A673 (cell line): ENCODE results near the gene EIF1. TPM values are rescaled to one million over a fixed set of nuclear protein-coding genes. Genes with fewer than 3 reads are reported as not detected.

ENCODE experiments used
- BruUV-seq: library from RNA; stranded (reverse); fragments of 400-500 nt; replicated peaks from 2 replicates; lab custom pipeline; 2021; lab: Mats Ljungman, UMichigan
- CTCF ChIA-PET: fragments of 300-600 bp; sonication (Branson Sonifier 250); formaldehyde crosslinking; loops from one replicate; lab custom pipeline; 2022; ENCODE audit warnings: antibody characterized with exemption; lab: Charles Lee
- POLR2A ChIA-PET: fragments of 300-600 bp; sonication (Branson Sonifier 250); formaldehyde crosslinking; loops from one replicate; lab custom pipeline; 2022; ENCODE audit warnings: antibody characterized with exemption; ENCODE audit not compliant: low non-redundant PET; lab: Charles Lee
- DNase-seq: peaks from one replicate; pipeline ENCODE4 v3.0.0-alpha.2; 2015; ENCODE audit warnings: low spot score
- H3K27ac ChIP-seq: fragments of 200-600 bp; sonication (generic); 2 replicates; pipeline ENCODE4 v1.5.1; 2016; ENCODE audit warnings: mixed run types, low read depth, mild to moderate bottlenecking, mixed read lengths, antibody characterized with exemption, low read length; ENCODE audit not compliant: poor library complexity, severe bottlenecking
- H3K27me3 ChIP-seq: fragments of 200-600 bp; sonication (generic); replicated peaks from 2 replicates; pipeline ENCODE4 v1.6.1; 2017; ENCODE audit warnings: mixed run types, low read depth, mild to moderate bottlenecking, mixed read lengths, antibody characterized with exemption, low read length; ENCODE audit not compliant: insufficient read depth, poor library complexity
- H3K36me3 ChIP-seq: fragments of 200-600 bp; sonication (generic); 2 replicates; pipeline ENCODE4 v1.6.1; 2016; ENCODE audit warnings: mixed run types, mild to moderate bottlenecking, mixed read lengths, antibody characterized with exemption, low read length; ENCODE audit not compliant: insufficient read depth, poor library complexity, severe bottlenecking
- H3K4me1 ChIP-seq: fragments of 200-600 bp; sonication (generic); 2 replicates; pipeline ENCODE4 v1.6.1; 2017; ENCODE audit warnings: mixed run types, mild to moderate bottlenecking, mixed read lengths, antibody characterized with exemption, low read length; ENCODE audit not compliant: insufficient read depth, poor library complexity, severe bottlenecking
- H3K4me3 ChIP-seq: fragments of 200-600 bp; sonication (generic); 2 replicates; pipeline ENCODE4 v1.5.1; 2016; ENCODE audit warnings: low read depth, mixed run types, mild to moderate bottlenecking, mixed read lengths, low read length; ENCODE audit not compliant: poor library complexity, severe bottlenecking
- H3K9me3 ChIP-seq: fragments of 200-600 bp; sonication (generic); 2 replicates; pipeline ENCODE4 v1.6.1; 2016; ENCODE audit warnings: mixed run types, low read depth, mild to moderate bottlenecking, mixed read lengths, antibody characterized with exemption, low read length; ENCODE audit not compliant: poor library complexity, severe bottlenecking
- CTCF ChIP-seq: fragments of 300-800, 200-600 bp; sonication (generic); conservative IDR thresholded peaks from 2 replicates; pipeline ENCODE4 v1.5.1; 2017; ENCODE audit warnings: low read depth, mild to moderate bottlenecking, antibody characterized with exemption, low read length, moderate library complexity, mixed read lengths
- EZH2 ChIP-seq: fragments of 200-600 bp; sonication (generic); IDR thresholded peaks from 2 replicates; pipeline ENCODE4 v1.6.1; 2017; ENCODE audit warnings: borderline replicate concordance, low read depth, mild to moderate bottlenecking, mixed read lengths, antibody characterized with exemption, low read length; ENCODE audit not compliant: poor library complexity, severe bottlenecking
- intact Hi-C: fragments of 100-400 bp; cut with micrococcal nuclease; formaldehyde crosslinking; loops from one replicate; pipeline ENCODE4 v1.10.0; 2022; ENCODE audit not compliant: unreplicated experiment
- total RNA-seq: library from RNA; stranded (reverse); gene quantifications from 2 replicates; pipeline ENCODE4 v1.2.3, GENCODE V29; 2021

Gene EIF1
- total RNA-seq, 1 experiment from 2014 or later: 524 TPM

DNA sequence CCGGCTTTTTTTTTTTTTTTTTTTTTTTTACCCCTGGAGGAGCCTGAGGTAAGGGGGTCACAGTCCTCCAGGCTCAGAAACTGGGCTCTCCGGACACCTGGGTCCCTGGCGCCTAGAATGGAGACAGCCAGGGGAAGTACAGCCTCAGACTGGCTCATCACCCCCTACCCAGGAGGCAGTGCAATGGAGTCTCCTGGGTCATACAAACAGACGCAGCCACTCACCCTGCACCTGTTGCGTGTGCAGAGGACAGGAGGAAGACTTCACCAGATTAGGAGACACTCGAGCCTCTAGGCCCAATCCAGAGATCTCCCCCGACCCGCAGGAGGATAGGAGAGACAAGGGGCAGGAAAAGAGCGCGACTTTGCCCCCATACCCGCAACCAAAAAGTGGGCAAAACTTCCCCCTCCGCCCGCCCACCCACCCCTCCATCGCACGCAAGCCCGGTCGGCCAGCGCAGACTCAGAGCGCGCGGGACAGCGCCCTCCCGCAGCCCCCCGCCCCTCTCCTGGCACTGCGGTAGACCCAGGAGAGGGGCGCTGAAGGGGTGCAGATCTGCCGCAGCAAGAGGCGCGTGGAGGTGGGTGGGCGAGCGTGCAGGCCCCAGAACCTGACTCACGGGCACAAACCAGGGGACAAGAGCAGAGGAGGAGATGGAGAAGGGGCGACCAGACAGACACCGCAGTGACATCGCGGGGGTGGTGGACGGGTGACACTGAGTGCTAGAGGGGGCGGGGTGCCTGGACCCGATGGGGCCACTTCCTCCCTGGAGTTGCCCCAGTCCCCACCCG lies 44.9 kb downstream of the EIF1 start:
- ChIA-PET CTCF (no interaction called here), POLR2A (interaction anchor here (0.7 kb wide), 1 partner anchor 44 kb away, joined by 8 read pairs; no protein-coding TSS in a partner anchor)
- no peaks in the 10 kb centered on the region for H3K36me3 ChIP-seq
- H3K27ac ChIP-seq: no peak overlapping the region
- TF ChIP-seq CTCF (no peak), EZH2 (no peak)
- H3K27me3 ChIP-seq: peaks cover 26% of the 10 kb centered on the region
- H3K9me3 ChIP-seq: no peaks in the 10 kb centered on the region
- peak overlapping the region; percentile 39 for H3K4me3 ChIP-seq
- no peaks in the 10 kb centered on the region for H3K4me1 ChIP-seq
- DNase-seq: no peak
- intact Hi-C loops: loop anchor here (10.0 kb wide), 1 partner anchor 151 kb away; no protein-coding TSS in a partner anchor
- BruUV-seq: no TSS peak

- POLR2A ChIA-PET: no interaction called here
- H3K9me3 ChIP-seq: no peaks in the 10 kb centered on the region
- CTCF ChIA-PET: no interaction called here
- BruUV-seq: no TSS peak
- H3K27me3 ChIP-seq: peaks cover 26% of the 10 kb centered on the region
- no peak within 1 kb of the TSS for H3K27ac ChIP-seq
- intact Hi-C loops: loop anchor here (10.0 kb wide), 1 partner anchor 150 kb away; no protein-coding TSS in a partner anchor
- H3K4me3 ChIP-seq: peak within 1 kb of the TSS; percentile 39
- no peaks in the 10 kb centered on the region for H3K4me1 ChIP-seq
- DNase-seq: peak; percentile 9
- H3K36me3 ChIP-seq: no peaks in the 10 kb centered on the region
- TF ChIP-seq CTCF (no peak), EZH2 (peak; percentile 66)
These were observed 45.7 kb downstream of the EIF1 start, which contains the start of gene HAP1 for GRCh38 chr17:41734139-41734948. Gene HAP1, minus strand, starts transcription at chr17:41734643. Its CDS starts 9 bp downstream, at chr17:41734634.

DNA sequence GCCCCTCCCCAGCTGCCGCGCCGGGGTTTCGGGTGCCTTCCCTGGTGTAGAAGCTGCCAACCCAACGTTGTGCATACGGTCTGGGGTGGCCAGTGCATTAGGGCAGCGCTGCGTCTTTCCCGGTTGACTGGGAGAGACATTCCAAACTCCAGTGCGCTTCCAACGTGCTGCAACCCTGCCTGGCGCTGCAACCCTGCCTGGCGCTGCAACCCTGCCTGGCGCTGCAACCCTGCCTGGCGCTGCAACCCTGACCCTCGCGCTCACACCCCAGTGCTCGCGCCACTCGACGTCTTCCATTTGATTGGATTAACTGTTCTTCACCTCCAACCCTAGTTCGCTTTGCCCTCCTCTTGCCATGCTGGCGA lies 46.2 kb downstream of the EIF1 start:
- intact Hi-C loops: loop anchor here (10.0 kb wide), 1 partner anchor 150 kb away; no protein-coding TSS in a partner anchor
- POLR2A ChIA-PET: no interaction called here
- peak overlapping the region; percentile 39 for H3K4me3 ChIP-seq

More for the DNA sequence above, 46.2 kb downstream of the EIF1 start:
- CTCF ChIA-PET: no interaction called here
- H3K36me3 ChIP-seq: no peaks in the 10 kb centered on the region
- H3K9me3 ChIP-seq: no peaks in the 10 kb centered on the region
- TF ChIP-seq CTCF (no peak), EZH2 (no peak)
- no peak for DNase-seq
- BruUV-seq: no TSS peak
- H3K27me3 ChIP-seq: peaks cover 26% of the 10 kb centered on the region
- no peak overlapping the region for H3K27ac ChIP-seq
- H3K4me1 ChIP-seq: no peaks in the 10 kb centered on the region
